Esophagus muscularis mucosa (tissue), 4 donors: ENCODE results near the gene NUP62. TPM values are rescaled to one million over a fixed set of nuclear protein-coding genes. Genes with fewer than 3 reads are reported as not detected.

Experiments used
- DNase-seq: peaks from one replicate; pipeline ENCODE4 v3.0.0-alpha.2; 2017; ENCODE audit errors: extremely low spot score
- H3K27ac ChIP-seq, 4 donors: fragments of 200-600 bp; sonication (generic); replicated peaks in 1 of 4; 1 replicate in 3 of 4; 2 replicates in 1 of 4; pipeline ENCODE4 v1.5.1; 2016 to 2019; ENCODE audit warnings: mild to moderate bottlenecking in 1 of 4
- H3K27me3 ChIP-seq, 4 donors: fragments of 200-600 bp; sonication (generic); one replicate each; pipeline versions ENCODE4 v1.5.1 to v1.6.0; 2016 to 2019
- H3K36me3 ChIP-seq, 4 donors: fragments of 200-600 bp; sonication (generic); one replicate each; pipeline ENCODE4 v1.5.1; 2016 to 2019
- H3K4me1 ChIP-seq, 4 donors: fragments of 200-600 bp; sonication (generic); one replicate each; pipeline ENCODE4 v1.5.1; 2016 to 2019
- H3K4me3 ChIP-seq, 4 donors: fragments of 200-600 bp; sonication (generic); 1 replicate in 2 of 4; 2 replicates in 2 of 4; pipeline ENCODE4 v1.5.1; 2016 to 2019; ENCODE audit warnings: mild to moderate bottlenecking in 4 of 4, moderate library complexity in 1 of 4
- H3K9me3 ChIP-seq, 4 donors: fragments of 200-600 bp; sonication (generic); 1 replicate in 3 of 4; 2 replicates in 1 of 4; pipeline ENCODE4 v1.5.1; 2016 to 2019
- EP300 ChIP-seq: sonication (generic); formaldehyde crosslinking; IDR thresholded peaks from one replicate; pipeline ENCODE4 v1.6.1; 2017; ENCODE audit warnings: antibody characterized with exemption
- POLR2A ChIP-seq: fragments of 450-650 bp; IDR thresholded peaks from one replicate; pipeline ENCODE4 v1.6.1; 2017; ENCODE audit warnings: antibody characterized with exemption, moderate library complexity, mild to moderate bottlenecking, low read depth
- POLR2AphosphoS5 ChIP-seq, 2 donors: sonication (generic); formaldehyde crosslinking; IDR thresholded peaks; one replicate each; pipeline ENCODE4 v1.6.1; 2017; ENCODE audit warnings: antibody characterized with exemption in 2 of 2
- WGBS: methylation state at CpG from one replicate; pipeline ENCODE4 v1.1.5; 2018; 5-methylcytosine and 5-hydroxymethylcytosine counted together
- intact Hi-C: fragments of 100-400 bp; cut with DNase I; formaldehyde crosslinking; loops from one replicate; pipeline ENCODE4 v1.15.1; 2023
- total RNA-seq, 4 donors: library from RNA; depleted of rRNA; stranded (reverse); fragments of >200 nt; gene quantifications; one replicate each; pipeline versions ENCODE4 v1.1.0 to v1.2.1, GENCODE V29; 2016
- TF ChIP-seq, protein P1 (sequence below), 3 experiments: fragments of 200-600 bp in 2 of 3; fragments of 450-650 bp in 1 of 3; sonication (generic) in 2 of 3; IDR thresholded peaks; one replicate each; pipeline ENCODE4 v1.5.1; 2017 to 2019; ENCODE audit warnings: antibody characterized with exemption in 3 of 3, mild to moderate bottlenecking in 2 of 3, moderate library complexity in 1 of 3

The NUP62 gene
- total RNA-seq, 4 donors from 2014 or later = 27.0 to 44.3 (median 35.9) TPM

GRCh38 chr19:49952906-49953305 lies 23.6 kb upstream of the NUP62 start:
- intact Hi-C loops = no loop called here

DNA sequence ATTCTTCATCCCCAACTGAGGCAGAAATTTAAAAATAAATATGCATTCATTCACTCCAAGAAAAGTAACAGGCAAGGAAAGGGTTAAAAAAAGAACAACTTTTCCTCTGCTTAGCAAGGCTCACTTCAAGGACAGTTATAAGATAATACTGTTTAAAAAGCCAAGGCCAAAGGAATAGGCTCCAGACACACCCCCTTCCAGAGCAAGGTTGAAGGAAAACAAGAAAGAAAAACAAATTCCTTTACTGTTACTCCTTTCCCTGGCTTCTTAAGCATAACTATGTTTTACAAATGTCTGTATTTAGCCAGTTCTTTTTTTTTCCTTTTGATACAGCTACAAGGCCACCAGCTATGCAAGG lies 23.2 kb upstream of the NUP62 start:
- Histone ChIP-seq H3K4me1 (peaks cover 6 to 25% (median 24%) of the 10 kb centered on the region in 4 donors), H3K27me3 (peaks cover 0 to 39% (median 0%) of the 10 kb centered on the region in 4 donors), H3K27ac (no peak overlapping the region), H3K9me3 (no peaks in the 10 kb centered on the region), H3K4me3 (no peak overlapping the region), H3K36me3 (no peaks in the 10 kb centered on the region)
- DNase-seq = no peak
- no peak for TF ChIP-seq POLR2AphosphoS5 (IDR thresholded peaks at IDR 0.05)
- intact Hi-C loops = no loop called here

More at GRCh38 chr19:49952906-49953305, 23.6 kb upstream of the NUP62 start:
- Histone ChIP-seq H3K4me1 (peaks cover 6 to 25% (median 24%) of the 10 kb centered on the region in 4 donors), H3K27me3 (peaks cover 0 to 36% (median 0%) of the 10 kb centered on the region in 4 donors), H3K27ac (no peak overlapping the region), H3K4me3 (no peak overlapping the region), H3K9me3 (no peaks in the 10 kb centered on the region), H3K36me3 (no peaks in the 10 kb centered on the region)
- WGBS = 62% methylated on average over 13 of the region's 13 CpGs
- TF ChIP-seq POLR2AphosphoS5 (IDR thresholded peaks at IDR 0.05) = no peak
- no peak for TF ChIP-seq EP300
- TF ChIP-seq, protein P1, sequence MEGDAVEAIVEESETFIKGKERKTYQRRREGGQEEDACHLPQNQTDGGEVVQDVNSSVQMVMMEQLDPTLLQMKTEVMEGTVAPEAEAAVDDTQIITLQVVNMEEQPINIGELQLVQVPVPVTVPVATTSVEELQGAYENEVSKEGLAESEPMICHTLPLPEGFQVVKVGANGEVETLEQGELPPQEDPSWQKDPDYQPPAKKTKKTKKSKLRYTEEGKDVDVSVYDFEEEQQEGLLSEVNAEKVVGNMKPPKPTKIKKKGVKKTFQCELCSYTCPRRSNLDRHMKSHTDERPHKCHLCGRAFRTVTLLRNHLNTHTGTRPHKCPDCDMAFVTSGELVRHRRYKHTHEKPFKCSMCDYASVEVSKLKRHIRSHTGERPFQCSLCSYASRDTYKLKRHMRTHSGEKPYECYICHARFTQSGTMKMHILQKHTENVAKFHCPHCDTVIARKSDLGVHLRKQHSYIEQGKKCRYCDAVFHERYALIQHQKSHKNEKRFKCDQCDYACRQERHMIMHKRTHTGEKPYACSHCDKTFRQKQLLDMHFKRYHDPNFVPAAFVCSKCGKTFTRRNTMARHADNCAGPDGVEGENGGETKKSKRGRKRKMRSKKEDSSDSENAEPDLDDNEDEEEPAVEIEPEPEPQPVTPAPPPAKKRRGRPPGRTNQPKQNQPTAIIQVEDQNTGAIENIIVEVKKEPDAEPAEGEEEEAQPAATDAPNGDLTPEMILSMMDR (IDR thresholded peaks at IDR 0.05) = no peak
- no peak for TF ChIP-seq POLR2A
- no peak for DNase-seq

- 74% methylated on average over 5 of the region's 9 CpGs for WGBS
- intact Hi-C loops = no loop called here
- H3K9me3 ChIP-seq = no peaks in the 10 kb centered on the region
- H3K4me1 ChIP-seq = peaks cover 6 to 25% (median 24%) of the 10 kb centered on the region in 4 donors
- H3K27me3 ChIP-seq = peaks cover 0 to 44% (median 0%) of the 10 kb centered on the region in 4 donors
- no peak for DNase-seq
- H3K27ac ChIP-seq = no peak overlapping the region
- no peak overlapping the region for H3K4me3 ChIP-seq
- no peaks in the 10 kb centered on the region for H3K36me3 ChIP-seq
- TF ChIP-seq POLR2AphosphoS5 (IDR thresholded peaks at IDR 0.05) (no peak), EP300 (no peak), POLR2A (no peak)
- TF ChIP-seq, protein P1 (IDR thresholded peaks at IDR 0.05) = no peak
Measured at GRCh38 chr19:49951806-49952478, 22.6 kb upstream of the NUP62 start.

DNA sequence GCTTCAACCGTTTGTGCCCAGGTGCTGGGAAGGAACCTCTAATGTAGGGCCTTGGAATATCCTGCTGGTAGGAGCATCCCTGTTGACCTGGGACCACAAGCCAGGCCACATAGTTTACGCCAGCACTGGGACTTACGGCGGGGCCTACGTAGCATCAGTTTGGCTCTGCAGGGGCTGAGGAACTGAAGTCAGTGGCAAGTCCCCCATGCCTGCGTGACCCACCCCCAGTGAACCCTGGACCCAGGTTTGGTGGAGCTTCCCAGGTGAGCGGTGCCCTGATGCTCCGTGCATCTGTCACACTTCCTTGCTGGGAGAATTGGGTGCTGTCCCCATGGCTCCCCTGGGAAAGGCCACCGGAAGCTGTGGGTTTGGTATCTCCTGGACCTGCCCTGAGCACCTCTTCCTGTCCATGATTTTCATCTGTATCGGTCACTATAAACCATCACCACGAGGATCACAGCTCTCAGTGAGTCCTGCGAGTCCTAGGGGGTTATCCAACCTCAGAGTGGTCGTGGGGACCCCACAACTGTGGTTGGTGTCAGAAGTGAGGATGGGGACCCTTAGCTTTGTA lies 21.7 kb upstream of the NUP62 start:
- Histone ChIP-seq H3K36me3 (no peaks in the 10 kb centered on the region), H3K4me1 (peaks cover 6 to 25% (median 24%) of the 10 kb centered on the region in 4 donors), H3K9me3 (no peaks in the 10 kb centered on the region), H3K27me3 (peaks cover 0 to 46% (median 0%) of the 10 kb centered on the region in 4 donors), H3K4me3 (no peak overlapping the region), H3K27ac (no peak overlapping the region)
- intact Hi-C loops = no loop called here
- no peak for TF ChIP-seq POLR2AphosphoS5 (IDR thresholded peaks at IDR 0.05)
- no peak for TF ChIP-seq EP300
- TF ChIP-seq POLR2A = no peak
- TF ChIP-seq, protein P1 (IDR thresholded peaks at IDR 0.05) = no peak
- 81% methylated on average over 11 of the region's 13 CpGs for WGBS
- no peak for DNase-seq

DNA sequence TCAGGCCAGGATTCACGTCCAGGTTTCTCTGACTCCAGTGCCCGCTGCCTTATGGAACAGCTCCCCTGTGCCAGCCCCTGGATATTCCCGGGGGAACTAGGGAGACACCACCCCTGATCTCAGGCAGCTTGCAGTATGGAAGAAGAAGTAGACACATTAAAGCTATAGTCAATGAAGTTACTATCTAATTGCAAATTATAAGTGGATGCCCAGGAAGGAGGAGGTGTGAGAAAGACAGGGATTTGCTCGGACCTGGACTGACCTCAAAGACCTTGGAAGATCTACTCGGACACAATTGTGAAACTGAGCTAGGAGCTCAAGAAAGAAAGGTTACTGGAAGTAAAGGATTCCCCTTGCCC lies 21.3 kb upstream of the NUP62 start:
- 89% methylated on average over 5 of the region's 5 CpGs for WGBS
- no peak for TF ChIP-seq POLR2AphosphoS5 (IDR thresholded peaks at IDR 0.05)
- TF ChIP-seq EP300 = no peak
- no peak for TF ChIP-seq POLR2A
- TF ChIP-seq, protein P1 (IDR thresholded peaks at IDR 0.05) = no peak
- Histone ChIP-seq H3K27me3 (peaks cover 0 to 45% (median 0%) of the 10 kb centered on the region in 4 donors), H3K4me1 (peaks cover 6 to 25% (median 23%) of the 10 kb centered on the region in 4 donors), H3K27ac (no peak overlapping the region), H3K4me3 (no peak overlapping the region), H3K36me3 (no peaks in the 10 kb centered on the region), H3K9me3 (no peaks in the 10 kb centered on the region)
- intact Hi-C loops = no loop called here
- DNase-seq = no peak
